ENCODE results near the gene CCNB1IP1. TPM values are rescaled to one million over a fixed set of nuclear protein-coding genes. Genes with fewer than 3 reads are reported as not detected.

The CCNB1IP1 gene
- total and polyA plus RNA-seq, 2 of the 8 experiments (the other 6 are each of a cell fraction or from before 2014, with no cell fraction given) = 173 to 277 TPM

GRCh38 chr14:20343092-20343861, 10.2 kb upstream of the CCNB1IP1 start, which contains the start of gene PARP2 (continued):
- peak; percentile 60; the same call in 1 of the 2 replicates for TF ChIP-seq ATF3 (IDR thresholded peaks at IDR 0.05; ENCODE audit: insufficient read depth, low read depth, low read length)
- no peak for TF ChIP-seq CBX5 (IDR thresholded peaks at IDR 0.05; ENCODE audit: low read depth, low read length)
- TF ChIP-seq RFX5 (IDR thresholded peaks at IDR 0.05; ENCODE audit: borderline replicate concordance, low read depth, low read length) = no peak
- TF ChIP-seq CEBPB (IDR thresholded peaks at IDR 0.05; ENCODE audit: low read depth, low read length) = no peak
- TF ChIP-seq POLR2A (IDR thresholded peaks at IDR 0.05; ENCODE audit: control extremely low read depth in 1 of 2, low read depth in 2 of 2, low read length in 2 of 2) = peak; percentile 97 to 100
- peak; percentile 94 for TF ChIP-seq CHD2 (IDR thresholded peaks at IDR 0.05; ENCODE audit: low read length)
- TF ChIP-seq BACH1 (IDR thresholded peaks at IDR 0.05; ENCODE audit: low read length) = peak; percentile 87
- 0 out of 2 replicates have a peak, but pooled peaks have one; percentile 46 for TF ChIP-seq EGR1 (IDR thresholded peaks at IDR 0.05; ENCODE audit: borderline replicate concordance, low read depth, low read length)
- TF ChIP-seq TBP (IDR thresholded peaks at IDR 0.05; ENCODE audit: low read depth, low read length) = peak; percentile 99
- no peak for TF ChIP-seq USF2 (IDR thresholded peaks at IDR 0.05; ENCODE audit: low read length)
- peak; percentile 16 to 84; a peak in 2 of 4 replicates for TF ChIP-seq SIN3A (conservative IDR thresholded peaks at IDR 0.05 in 1 of 2, IDR thresholded peaks at IDR 0.05 in 1 of 2; ENCODE audit: low read depth in 1 of 2, low read length in 2 of 2)
- no peak for TF ChIP-seq EZH2 (IDR thresholded peaks at IDR 0.05; ENCODE audit: low read depth, low read length, severe bottlenecking)
- no peak for TF ChIP-seq ZNF274 (IDR thresholded peaks at IDR 0.05; ENCODE audit: borderline replicate concordance, extremely low read depth, low read length)
- peak; percentile 55; the same call in 1 of the 2 replicates for TF ChIP-seq KDM5A (IDR thresholded peaks at IDR 0.05; ENCODE audit: low read length)
- TF ChIP-seq RXRA (IDR thresholded peaks at IDR 0.05; ENCODE audit: insufficient read depth, low read depth, low read length) = no peak
- TF ChIP-seq CTCF (IDR thresholded peaks at IDR 0.05; ENCODE audit: control extremely low read depth in 1 of 3, insufficient read depth in 1 of 3, low read depth in 1 of 3, low read length in 3 of 3) = no peak
- peak; percentile 90 for TF ChIP-seq ASH2L (IDR thresholded peaks at IDR 0.05; ENCODE audit: low read length)
- TF ChIP-seq ATF2 (IDR thresholded peaks at IDR 0.05; ENCODE audit: low read length) = 0 out of 2 replicates have a peak, but pooled peaks have one; percentile 59
